ENCODE results near the gene SLC38A1. TPM values are rescaled to one million over a fixed set of nuclear protein-coding genes. Genes with fewer than 3 reads are reported as not detected.

Gene SLC38A1
- total RNA-seq, 4 donors from 2014 or later: 173 to 200 (median 193) TPM

GRCh38 chr12:46144433-46144832 lies 124.4 kb downstream of the SLC38A1 start:
- intact Hi-C loops (cut with DNase I): loop anchor here (5.0 kb wide), 1 partner anchor 523 kb away; no protein-coding TSS in a partner anchor
- 90% methylated on average over 2 of the region's 2 CpGs for WGBS
- no peak overlapping the region for H3K4me3 ChIP-seq

GRCh38 chr12:46136249-46136648 lies 132.6 kb downstream of the SLC38A1 start:
- H3K4me3 ChIP-seq: no peak overlapping the region
- no peak for DNase-seq (ENCODE audit: extremely low spot score)
- no peak overlapping the region for H3K27ac ChIP-seq (replicated peaks in 1 of 4)
- intact Hi-C loops (cut with DNase I): no loop called here
- WGBS: 49% methylated on average over 2 of the region's 2 CpGs
- H3K27me3 ChIP-seq: no peaks in the 10 kb centered on the region
- no peaks in the 10 kb centered on the region for H3K36me3 ChIP-seq
- no peak for TF ChIP-seq EP300 (IDR thresholded peaks at IDR 0.05)
- no peak for TF ChIP-seq POLR2AphosphoS5 (IDR thresholded peaks at IDR 0.05)
- TF ChIP-seq POLR2A (IDR thresholded peaks at IDR 0.05; ENCODE audit: low read depth): no peak
- TF ChIP-seq CTCF (IDR thresholded peaks at IDR 0.05): no peak
- H3K4me1 ChIP-seq: no peaks in the 10 kb centered on the region
- no peaks in the 10 kb centered on the region for H3K9me3 ChIP-seq

More at GRCh38 chr12:46144433-46144832, 124.4 kb downstream of the SLC38A1 start:
- Histone ChIP-seq H3K27ac (replicated peaks in 1 of 4) (no peak overlapping the region), H3K36me3 (no peaks in the 10 kb centered on the region), H3K4me1 (no peaks in the 10 kb centered on the region), H3K27me3 (no peaks in the 10 kb centered on the region), H3K9me3 (no peaks in the 10 kb centered on the region)
- TF ChIP-seq CTCF (IDR thresholded peaks at IDR 0.05) (no peak), EP300 (IDR thresholded peaks at IDR 0.05) (no peak), POLR2A (IDR thresholded peaks at IDR 0.05; ENCODE audit: low read depth) (no peak), POLR2AphosphoS5 (IDR thresholded peaks at IDR 0.05) (no peak)
- no peak for DNase-seq (ENCODE audit: extremely low spot score)

DNA sequence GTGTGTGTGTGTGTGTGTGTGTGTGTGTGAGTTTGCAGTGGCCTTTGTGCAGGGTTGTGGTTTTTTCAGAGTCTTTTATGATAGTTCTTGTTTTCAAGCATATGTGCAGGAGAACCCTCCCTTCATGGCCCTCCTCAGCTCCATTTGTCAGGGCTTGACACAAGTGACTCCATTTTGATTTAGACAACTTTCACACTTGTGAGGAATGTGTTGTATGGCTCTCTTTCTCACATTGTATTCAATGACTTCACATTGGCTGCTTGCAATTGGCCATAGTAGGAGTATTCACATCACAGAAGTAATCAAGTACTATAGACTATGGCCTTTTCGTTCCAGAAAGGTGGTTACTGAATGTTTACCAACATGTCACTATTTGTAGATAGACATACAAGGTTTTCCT lies 133.1 kb downstream of the SLC38A1 start:
- 100% methylated on average over 1 of the region's 1 CpG for WGBS
- H3K36me3 ChIP-seq: no peaks in the 10 kb centered on the region
- no peak overlapping the region for H3K4me3 ChIP-seq
- no peaks in the 10 kb centered on the region for H3K4me1 ChIP-seq
- no peak overlapping the region for H3K27ac ChIP-seq (replicated peaks in 1 of 4)
- intact Hi-C loops (cut with DNase I): no loop called here
- H3K9me3 ChIP-seq: no peaks in the 10 kb centered on the region
- H3K27me3 ChIP-seq: no peaks in the 10 kb centered on the region
- TF ChIP-seq POLR2AphosphoS5 (IDR thresholded peaks at IDR 0.05) (no peak), CTCF (IDR thresholded peaks at IDR 0.05) (no peak), EP300 (IDR thresholded peaks at IDR 0.05) (no peak), POLR2A (IDR thresholded peaks at IDR 0.05; ENCODE audit: low read depth) (no peak)
- no peak for DNase-seq (ENCODE audit: extremely low spot score)

- intact Hi-C loops (cut with DNase I): no loop called here
- Histone ChIP-seq H3K27me3 (no peaks in the 10 kb centered on the region), H3K9me3 (no peaks in the 10 kb centered on the region), H3K27ac (replicated peaks in 1 of 4) (no peak overlapping the region), H3K4me1 (no peaks in the 10 kb centered on the region), H3K4me3 (no peak overlapping the region), H3K36me3 (no peaks in the 10 kb centered on the region)
- DNase-seq (ENCODE audit: extremely low spot score): no peak
- no peak for TF ChIP-seq POLR2AphosphoS5 (IDR thresholded peaks at IDR 0.05)
- TF ChIP-seq CTCF (IDR thresholded peaks at IDR 0.05): no peak
- TF ChIP-seq EP300 (IDR thresholded peaks at IDR 0.05): no peak
- no peak for TF ChIP-seq POLR2A (IDR thresholded peaks at IDR 0.05; ENCODE audit: low read depth)
Measured at GRCh38 chr12:46134852-46135251, 134.0 kb downstream of the SLC38A1 start.

- no peaks in the 10 kb centered on the region for H3K36me3 ChIP-seq
- TF ChIP-seq CTCF (IDR thresholded peaks at IDR 0.05) (no peak), POLR2A (IDR thresholded peaks at IDR 0.05; ENCODE audit: low read depth) (no peak), EP300 (IDR thresholded peaks at IDR 0.05) (no peak), POLR2AphosphoS5 (IDR thresholded peaks at IDR 0.05) (no peak)
- intact Hi-C loops (cut with DNase I): no loop called here
- no peak overlapping the region for H3K4me3 ChIP-seq
- no peak for DNase-seq (ENCODE audit: extremely low spot score)
- no peak overlapping the region for H3K27ac ChIP-seq (replicated peaks in 1 of 4)
- no peaks in the 10 kb centered on the region for H3K9me3 ChIP-seq
- 87% methylated on average over 2 of the region's 2 CpGs for WGBS
- H3K27me3 ChIP-seq: no peaks in the 10 kb centered on the region
- H3K4me1 ChIP-seq: no peaks in the 10 kb centered on the region
Measured at GRCh38 chr12:46134205-46134811, 134.5 kb downstream of the SLC38A1 start.

All from esophagus muscularis mucosa (tissue), 4 donors.